Stimulated activated CD8-positive, alpha-beta memory T cell treated with anti-CD3 and anti-CD28 coated beads, Interleukin-7, amount 100 ng/mL, for 1 hour (primary cell): Measurements from ENCODE around the gene SERPINB3.
"Not testable (repeated sequence)": the region's sequence is repeated elsewhere in the genome, so short reads cannot be mapped to it uniquely, and the experiment has no call there.

Experiments used
- DNase-seq, 2 donors: peaks; one replicate each; pipeline ENCODE4 v3.0.0-alpha.2; 2020; ENCODE audit warnings: low read depth in 2 of 2

Gene SERPINB3

DNA sequence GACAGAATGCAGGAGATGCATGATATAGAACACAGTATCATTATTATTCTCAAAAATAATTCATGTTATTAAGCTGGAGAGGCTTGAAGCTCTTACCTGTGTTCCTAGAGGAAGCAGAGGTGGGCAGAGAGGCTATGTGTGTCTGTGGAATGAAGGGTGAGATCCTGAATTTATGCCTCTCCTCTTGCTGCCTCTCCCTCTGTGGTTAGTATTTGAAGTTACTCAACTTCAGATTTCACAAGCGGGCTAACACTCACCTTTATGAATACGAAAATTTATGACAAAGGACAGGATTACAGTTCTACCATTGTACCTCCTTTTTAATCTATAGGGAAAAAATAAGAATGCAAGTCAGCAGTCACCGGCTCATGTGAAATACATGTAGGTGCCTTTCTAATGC lies at the start of gene SERPINB3:
SERPINB3 (minus strand) TSS at position 144 of the 400 bp plus-strand sequence. CDS start 677 bp downstream, outside the sequence.
- DNase-seq: not testable (repeated sequence)

- DNase-seq: no peak
Measured at GRCh38 chr18:63708650-63709049, 47.0 kb upstream of the SERPINB3 start.

DNA sequence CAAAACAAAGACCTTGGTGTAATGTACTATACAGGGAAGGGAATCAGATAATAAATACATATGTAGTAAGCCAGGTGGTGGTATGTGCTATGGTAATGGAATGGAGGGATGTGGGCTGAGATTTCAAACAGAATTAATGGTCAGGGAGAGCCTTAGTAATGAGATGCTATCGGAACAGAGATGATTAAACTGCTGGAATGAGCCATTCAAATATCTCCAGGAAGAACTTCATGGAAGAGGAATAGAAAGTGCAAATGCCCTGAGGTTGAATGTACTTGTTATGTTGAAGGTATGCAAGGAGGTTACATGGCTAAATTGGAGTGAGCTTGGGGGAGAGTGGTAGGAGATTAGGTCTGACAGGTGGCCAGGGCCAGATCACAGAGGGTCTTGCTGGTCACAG lies 46.1 kb upstream of the SERPINB3 start:
- no peak for DNase-seq

- DNase-seq: no peak
Measured at GRCh38 chr18:63705401-63705800, 43.7 kb upstream of the SERPINB3 start.

DNA sequence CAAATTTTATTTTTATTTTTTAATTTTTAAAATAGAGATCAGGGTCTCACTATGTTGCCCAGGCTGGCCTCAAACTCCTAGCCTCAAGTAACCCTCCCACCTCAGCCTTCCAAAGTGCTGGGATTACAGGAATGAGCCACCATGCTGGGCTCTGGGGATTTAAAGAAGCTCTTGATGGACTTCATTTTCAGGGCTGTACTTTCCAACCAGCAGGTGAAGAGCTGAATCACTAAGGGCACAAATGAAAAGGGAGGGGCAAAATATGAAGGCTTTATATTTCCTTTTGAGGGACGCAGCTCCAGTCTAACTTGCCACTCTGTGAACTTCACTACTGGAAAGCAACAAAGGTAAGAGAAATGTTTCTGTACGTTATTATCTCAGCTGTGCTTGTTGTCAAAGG lies 41.0 kb upstream of the SERPINB3 start, which contains the start of gene SERPINB11:
SERPINB11 (plus strand) TSS at position 301 of the 400 bp plus-strand sequence. CDS start 7,234 bp downstream, outside the sequence.
- DNase-seq: no peak

DNA sequence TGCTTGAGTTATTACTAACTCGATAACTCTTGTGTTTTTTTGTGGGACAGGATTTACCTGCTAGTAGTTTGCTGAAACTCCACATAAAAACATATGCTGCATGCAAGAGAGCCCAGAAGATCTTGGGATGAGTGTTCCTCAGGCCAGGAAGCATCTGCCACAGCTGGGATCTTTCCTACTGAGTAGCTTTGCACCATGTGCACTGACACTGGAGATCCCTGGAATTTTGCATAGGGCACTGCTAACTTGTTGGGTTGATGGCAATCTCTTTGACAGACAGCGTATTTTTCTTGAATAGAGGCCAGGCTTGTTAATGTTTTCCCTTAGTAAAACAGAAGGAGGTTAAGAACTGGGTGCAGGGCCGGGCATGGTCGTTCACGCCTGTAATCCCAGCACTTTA lies 40.3 kb upstream of the SERPINB3 start:
- no peak for DNase-seq

DNA sequence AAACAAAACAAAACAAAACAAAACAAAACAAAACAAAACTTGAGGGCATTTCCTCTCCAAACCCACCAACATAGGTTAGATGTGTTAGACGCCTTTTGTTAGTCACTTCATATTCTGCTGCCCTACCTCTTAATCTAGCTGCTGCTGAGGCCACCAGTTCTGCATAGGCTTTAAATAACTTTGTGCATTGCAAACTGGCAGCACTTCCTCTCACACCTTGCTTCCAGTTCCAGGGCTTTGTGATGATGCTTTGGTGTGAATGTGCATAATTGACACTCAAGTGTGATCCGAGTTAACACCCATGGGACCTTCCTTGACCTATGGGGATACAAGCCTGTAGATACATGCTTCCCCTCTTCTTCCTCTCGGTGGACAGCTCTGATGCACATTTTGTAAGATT lies 38.8 kb upstream of the SERPINB3 start:
- no peak for DNase-seq

DNA sequence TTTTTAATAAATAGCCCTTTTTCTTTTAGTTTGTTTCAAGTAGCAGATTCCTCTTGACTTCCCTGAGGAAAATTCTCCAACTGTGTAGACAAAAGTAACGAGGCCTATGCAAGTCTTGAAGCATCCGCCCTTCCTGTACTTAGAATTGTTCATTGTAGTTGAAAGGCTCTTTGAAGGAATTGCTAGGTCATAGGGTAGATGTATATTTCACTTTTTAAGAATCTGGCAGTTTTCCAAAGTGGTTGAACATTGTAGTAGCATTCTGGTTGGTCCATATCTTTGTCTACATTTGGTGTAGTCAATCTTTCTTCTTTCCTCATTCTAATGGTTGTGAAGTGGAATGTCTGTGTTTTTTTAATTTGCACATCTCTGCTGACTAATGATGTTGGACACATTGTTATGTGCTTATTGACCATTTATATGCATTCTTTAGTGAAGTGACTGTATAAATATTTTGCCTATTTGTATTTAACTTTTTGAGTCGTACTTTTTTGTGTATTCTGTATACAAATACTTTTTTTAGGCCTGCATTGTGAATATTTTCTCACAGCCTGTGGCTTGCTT lies 35.5 kb upstream of the SERPINB3 start:
- DNase-seq: no peak

GRCh38 chr18:63689064-63689463 lies 27.4 kb upstream of the SERPINB3 start:
- no peak for DNase-seq

DNA sequence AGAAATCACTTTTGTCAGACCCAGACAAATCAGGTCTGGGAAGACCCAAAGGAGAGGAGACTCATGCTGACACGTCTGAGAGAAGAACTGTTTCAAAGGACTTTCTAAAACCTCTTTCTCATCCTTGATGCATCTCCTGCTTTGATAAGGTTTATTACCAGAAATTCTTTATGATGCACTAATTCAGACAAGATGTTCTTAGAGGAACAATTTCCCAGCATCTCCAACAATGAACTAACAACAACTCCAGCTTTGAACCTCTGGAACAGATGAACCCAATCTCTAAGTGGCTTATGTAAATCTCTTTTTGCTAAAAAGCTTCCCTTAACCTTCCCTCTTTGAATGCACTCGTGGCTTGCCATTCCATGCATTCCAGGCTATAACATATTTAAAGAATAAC lies 25.2 kb upstream of the SERPINB3 start:
- no peak for DNase-seq

DNA sequence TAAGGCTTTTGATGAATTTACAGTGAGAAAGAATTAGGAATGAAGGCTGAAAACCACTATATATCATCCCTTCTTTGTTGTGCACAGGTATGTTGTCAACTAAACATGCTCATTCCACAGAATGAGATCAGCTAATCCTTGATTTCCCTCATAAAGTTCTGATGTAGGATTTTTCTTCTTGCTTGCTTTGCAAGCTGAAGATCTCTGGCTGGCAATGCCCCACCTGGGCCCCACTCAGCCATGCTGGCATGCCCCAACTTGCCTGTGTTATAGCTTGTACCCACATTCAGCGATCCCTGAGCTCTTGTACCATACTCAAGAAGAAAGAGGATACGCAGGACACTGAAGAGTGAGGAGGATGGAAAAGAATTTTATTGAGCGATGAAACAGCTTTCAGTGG lies 23.0 kb upstream of the SERPINB3 start:
- no peak for DNase-seq

DNA sequence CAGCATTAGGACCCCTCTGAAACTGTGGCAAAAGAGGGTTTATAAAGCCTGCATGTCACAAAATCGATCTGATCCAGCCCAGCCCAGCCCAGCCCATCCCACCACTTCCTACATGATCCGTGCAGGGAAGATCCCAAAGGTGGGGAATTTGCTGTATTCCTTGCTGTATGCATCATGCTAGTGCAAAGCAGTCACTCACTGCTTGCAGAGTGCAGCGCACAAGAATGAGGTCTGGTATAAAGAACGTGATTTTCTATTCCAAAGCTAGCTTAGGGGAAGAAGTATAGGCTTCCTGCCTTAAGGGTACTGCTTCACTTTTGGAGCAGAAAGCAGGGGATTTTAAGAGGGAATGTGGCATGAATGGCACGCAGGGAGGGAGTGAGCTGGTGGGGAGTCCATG lies 22.2 kb upstream of the SERPINB3 start:
- DNase-seq: no peak

DNA sequence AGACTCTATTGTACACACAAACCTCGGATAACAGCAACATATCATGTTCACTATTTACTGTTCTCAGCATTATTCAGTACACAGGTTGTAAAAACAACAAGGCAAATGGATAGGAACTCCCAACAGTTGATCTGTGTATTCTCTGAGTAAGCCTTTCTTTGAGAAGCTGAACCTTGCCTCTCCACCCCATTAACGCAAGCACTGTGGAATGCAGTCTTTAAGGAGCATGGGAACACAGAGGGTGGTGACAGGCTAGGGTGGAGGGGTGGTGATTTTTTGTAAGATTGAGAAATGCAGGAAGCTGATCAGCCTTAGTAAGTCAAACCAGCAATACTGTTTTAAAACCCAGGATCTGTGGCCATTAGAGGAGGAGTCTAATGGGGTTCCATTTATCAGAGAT lies 21.5 kb upstream of the SERPINB3 start:
- no peak for DNase-seq

DNA sequence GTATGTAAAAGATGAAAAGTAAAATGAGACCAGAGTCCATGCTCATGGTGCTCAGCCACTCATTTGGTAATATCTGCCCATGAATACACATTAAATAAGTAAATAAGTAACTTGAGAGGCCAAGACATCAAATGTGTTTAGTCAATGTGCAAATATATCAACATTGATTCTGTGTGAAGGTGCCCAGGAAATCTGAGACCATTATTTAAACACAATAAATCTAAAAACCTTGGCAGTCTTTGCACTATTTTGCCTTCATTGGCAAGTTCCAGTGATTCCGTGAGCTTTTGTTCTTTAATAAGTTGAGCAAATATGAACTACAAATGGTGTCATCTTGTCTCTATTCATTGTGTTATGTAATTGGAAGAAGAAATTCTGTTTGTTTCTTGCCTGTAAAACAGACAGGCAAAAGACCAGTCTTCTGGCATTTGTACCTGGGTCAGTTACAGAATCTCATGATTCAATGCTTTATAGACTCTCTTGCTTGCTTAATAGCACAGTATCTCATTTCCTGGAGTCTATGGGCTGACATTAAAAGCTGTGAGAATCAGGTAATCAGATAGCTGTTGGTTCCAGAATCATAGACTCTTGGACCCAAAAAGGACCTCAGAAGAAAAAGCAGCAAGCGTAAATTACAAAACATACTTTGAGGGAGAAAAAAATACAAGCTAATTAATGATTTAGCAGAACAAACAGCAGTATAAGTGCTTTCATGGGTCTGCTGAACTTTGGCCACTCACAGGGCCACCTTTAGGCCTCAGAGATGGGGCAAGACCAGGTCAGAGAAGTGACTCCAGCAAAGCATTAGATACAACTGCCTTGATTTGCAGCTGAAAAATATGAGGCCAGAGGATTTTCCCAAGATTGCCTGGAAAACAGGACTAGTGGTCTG lies 20.0 kb upstream of the SERPINB3 start:
- no peak for DNase-seq

DNA sequence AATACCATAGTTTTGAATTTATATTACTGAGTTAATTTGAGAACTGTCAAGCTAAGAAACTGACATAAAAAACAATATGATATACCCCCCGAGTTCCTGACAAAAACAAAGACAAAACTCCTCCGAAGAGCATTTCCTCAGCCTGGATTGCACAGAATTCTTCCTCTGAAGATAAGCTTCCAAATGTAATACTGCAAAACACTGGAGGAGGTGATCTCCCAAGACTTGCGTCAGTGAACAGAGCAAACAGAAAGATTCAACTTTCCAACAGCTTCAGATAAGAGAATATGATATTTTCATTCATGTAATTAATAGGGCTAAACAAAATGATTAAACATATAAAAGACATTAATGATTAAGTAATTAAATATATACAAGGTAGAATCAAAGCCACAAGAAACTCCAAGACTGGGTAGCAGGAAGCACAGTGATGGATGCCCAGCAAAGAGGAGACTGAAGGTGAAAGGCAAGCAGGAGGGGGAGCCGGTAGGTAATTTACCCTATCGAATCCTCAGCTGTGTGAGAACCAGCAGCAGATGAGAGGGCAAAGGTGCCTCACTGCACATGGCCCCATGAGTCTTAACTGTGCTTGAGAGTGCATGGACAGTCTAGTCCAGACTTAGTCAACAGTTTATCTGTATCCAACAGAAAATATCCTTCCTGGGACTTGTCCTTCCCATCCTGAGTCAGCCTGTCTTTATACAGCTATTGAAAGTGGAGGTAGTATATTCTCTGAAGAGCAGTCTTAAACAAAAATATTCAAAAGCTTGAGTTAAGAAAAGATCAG lies 18.3 kb upstream of the SERPINB3 start:
- DNase-seq: no peak

DNA sequence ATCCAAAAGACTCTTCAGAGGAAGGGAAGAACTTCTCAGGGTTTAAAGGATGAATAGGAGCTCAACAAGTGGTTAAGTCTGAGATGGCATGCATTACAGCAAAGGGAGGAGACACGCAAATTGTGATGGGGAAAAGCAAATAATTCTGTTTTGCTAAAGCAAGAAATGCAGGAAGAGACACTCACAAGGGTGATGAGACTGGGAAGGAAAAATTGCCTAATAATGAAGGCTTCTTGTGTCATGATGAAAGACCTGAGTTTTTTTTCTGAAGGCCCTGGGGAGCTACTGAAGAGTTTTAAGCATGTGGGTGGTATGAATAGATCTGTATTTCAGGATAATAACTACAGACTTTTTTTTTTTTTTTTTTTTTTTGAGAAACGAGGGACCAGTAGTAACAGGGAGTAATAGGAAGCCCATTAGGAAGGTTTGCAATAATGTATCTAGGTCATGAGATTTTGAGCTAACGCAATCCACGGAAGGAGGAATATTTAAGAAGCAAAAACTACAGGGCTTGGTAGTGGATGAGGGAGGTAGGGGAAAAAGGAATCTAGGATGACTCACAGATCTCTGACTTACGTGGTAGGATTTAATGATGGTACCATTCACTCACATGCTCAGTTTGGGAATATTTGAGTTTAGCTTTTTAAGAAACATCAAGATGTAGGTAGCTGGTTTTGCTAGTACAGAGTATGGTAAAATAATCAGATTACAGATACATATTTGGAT lies 16.0 kb upstream of the SERPINB3 start:
- DNase-seq: no peak

DNA sequence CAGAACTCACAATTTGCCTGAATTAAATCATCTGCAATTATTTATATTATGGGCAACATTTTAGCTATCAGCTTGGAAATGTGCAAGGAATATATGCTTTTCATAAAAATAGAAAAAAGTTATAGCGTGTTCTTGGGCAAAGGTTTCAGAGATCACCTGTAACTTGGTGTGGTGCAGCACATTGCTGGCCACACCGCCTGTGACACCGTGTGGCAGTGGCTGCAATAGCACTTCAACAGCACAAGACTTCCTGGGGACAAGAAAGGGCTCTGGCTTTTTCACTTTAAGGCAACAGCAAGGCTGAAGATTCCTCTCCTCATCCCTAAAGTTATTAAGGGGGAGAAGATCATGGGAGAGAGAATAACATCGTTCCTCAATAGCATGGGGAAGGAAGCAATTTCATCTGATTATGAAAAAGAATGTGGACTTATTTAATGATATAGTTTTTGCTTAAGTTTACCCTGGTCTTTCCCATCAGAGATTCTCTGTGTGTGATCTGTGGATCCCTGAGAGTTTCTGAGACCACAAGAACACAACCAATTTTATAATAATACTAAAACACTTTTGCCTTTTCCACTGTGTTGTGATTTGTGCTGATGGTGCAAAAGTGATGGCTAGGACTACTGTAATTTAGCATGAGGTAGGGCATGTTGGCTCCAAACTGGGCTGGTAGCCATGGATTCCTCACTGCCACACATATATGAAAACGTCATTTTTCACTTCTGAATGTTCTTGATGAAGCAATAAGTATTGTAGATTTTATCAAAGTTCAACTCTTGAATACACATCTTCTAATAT lies 15.0 kb upstream of the SERPINB3 start:
- no peak for DNase-seq

DNA sequence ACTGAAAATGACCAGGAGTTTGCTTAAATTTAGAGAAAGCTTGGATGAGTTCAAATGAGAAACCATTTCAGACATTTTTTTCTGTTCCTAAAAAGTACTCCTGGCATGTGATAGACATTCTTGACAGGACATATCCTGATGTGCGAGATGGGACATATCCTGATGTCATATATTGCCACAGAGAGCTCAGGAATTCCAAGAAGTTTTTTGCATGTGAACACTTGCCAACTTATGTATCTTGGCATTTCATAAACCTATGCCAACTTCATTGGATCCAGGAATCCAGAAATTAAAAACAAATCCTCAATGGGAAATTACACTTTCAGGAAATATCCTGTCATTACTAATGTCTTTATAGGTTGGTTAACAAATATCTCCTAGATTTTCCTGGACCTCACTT lies 2.9 kb upstream of the SERPINB3 start:
- no peak for DNase-seq

- DNase-seq: not testable (repeated sequence)
Measured at GRCh38 chr18:63658920-63659319, 2.8 kb downstream of the SERPINB3 start.

GRCh38 chr18:63650271-63650670 lies 11.4 kb downstream of the SERPINB3 start:
- DNase-seq: not testable (repeated sequence)

DNA sequence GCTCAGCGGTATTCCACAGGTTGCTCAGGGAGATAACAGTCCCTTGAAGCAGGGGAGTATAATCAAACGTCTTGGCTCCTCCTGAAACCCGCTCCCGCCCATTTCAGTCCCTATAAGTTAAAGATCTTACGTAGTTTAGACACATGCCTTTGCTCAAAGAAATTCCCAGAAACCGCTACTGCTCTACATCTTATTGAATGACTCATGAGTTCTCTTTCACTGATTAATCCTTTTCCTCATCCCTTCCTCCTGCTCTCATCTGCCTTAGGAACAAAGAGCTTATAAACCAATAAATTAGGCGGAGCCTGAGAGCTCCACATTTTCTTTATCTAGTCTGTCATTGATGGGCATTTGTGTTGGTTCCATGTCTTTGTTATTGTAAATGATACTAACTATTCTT lies 13.5 kb downstream of the SERPINB3 start:
- DNase-seq: no peak
